Endothelial cell (in vitro differentiated cells): ENCODE results near the gene WFS1. TPM values are rescaled to one million over a fixed set of nuclear protein-coding genes. Genes with fewer than 3 reads are reported as not detected.

ENCODE experiments used
- DNase-seq: peaks from one replicate; pipeline ENCODE4 v3.0.0; 2021; ENCODE audit warnings: low spot score
- H3K27ac Mint-ChIP-seq: one replicate; pipeline ENCODE4 v1.8.0; 2021; ENCODE audit warnings: mixed read lengths, inconsistent platforms; ENCODE audit not compliant: unreplicated experiment
- H3K27me3 Mint-ChIP-seq: one replicate; pipeline ENCODE4 v1.8.0; 2021; ENCODE audit warnings: mild to moderate bottlenecking, moderate library complexity, mixed read lengths, inconsistent platforms; ENCODE audit not compliant: unreplicated experiment
- H3K36me3 Mint-ChIP-seq: one replicate; pipeline ENCODE4 v1.8.0; 2021; ENCODE audit warnings: mild to moderate bottlenecking, low read depth, mixed read lengths, inconsistent platforms; ENCODE audit not compliant: unreplicated experiment
- H3K4me1 Mint-ChIP-seq: one replicate; pipeline ENCODE4 v1.8.0; 2021; ENCODE audit warnings: mild to moderate bottlenecking, mixed read lengths, inconsistent platforms; ENCODE audit not compliant: unreplicated experiment
- H3K4me3 Mint-ChIP-seq: one replicate; pipeline ENCODE4 v1.8.0; 2021; ENCODE audit warnings: mild to moderate bottlenecking, mixed read lengths, inconsistent platforms; ENCODE audit not compliant: unreplicated experiment
- H3K9me3 Mint-ChIP-seq: one replicate; pipeline ENCODE4 v1.8.0; 2021; ENCODE audit warnings: mixed read lengths, inconsistent platforms; ENCODE audit not compliant: unreplicated experiment
- total RNA-seq: library from RNA; stranded (reverse); fragmentation: NEBNext Ultra II Directional; extraction: Animal tissue kit (Norgen Biotek cat#: 25700); gene quantifications from one replicate; pipeline ENCODE4 v1.2.1, GENCODE V29; 2021; ENCODE audit not compliant: unreplicated experiment
- TF ChIP-seq, protein P1 (sequence below): fragments of 200-600 bp; sonication (generic); IDR thresholded peaks from one replicate; pipeline ENCODE4 v1.5.0; 2021; ENCODE audit warnings: antibody characterized with exemption; ENCODE audit not compliant: unreplicated experiment

The WFS1 gene
- total RNA-seq, 1 donor from 2014 or later: 53.2 TPM

DNA sequence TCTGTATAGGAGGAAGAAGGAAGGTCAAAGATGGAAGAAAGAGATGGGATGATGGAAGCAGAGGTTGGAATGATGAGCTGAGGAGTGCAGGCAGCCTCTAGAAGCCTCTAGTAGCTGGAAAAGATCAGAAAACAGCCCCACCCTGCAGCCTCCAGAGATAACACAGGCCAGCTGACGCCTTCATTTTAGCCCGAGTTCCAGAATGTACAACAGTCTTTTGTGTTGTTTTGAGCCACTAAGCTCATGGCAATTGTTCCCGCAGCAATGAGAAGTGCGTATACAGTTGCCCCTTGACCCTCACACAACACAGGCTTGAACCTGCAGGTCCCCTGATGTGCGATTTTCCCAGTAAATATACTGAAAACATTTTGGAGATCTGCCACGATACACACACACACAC lies 72.0 kb downstream of the WFS1 start:
- TF ChIP-seq, protein P1, sequence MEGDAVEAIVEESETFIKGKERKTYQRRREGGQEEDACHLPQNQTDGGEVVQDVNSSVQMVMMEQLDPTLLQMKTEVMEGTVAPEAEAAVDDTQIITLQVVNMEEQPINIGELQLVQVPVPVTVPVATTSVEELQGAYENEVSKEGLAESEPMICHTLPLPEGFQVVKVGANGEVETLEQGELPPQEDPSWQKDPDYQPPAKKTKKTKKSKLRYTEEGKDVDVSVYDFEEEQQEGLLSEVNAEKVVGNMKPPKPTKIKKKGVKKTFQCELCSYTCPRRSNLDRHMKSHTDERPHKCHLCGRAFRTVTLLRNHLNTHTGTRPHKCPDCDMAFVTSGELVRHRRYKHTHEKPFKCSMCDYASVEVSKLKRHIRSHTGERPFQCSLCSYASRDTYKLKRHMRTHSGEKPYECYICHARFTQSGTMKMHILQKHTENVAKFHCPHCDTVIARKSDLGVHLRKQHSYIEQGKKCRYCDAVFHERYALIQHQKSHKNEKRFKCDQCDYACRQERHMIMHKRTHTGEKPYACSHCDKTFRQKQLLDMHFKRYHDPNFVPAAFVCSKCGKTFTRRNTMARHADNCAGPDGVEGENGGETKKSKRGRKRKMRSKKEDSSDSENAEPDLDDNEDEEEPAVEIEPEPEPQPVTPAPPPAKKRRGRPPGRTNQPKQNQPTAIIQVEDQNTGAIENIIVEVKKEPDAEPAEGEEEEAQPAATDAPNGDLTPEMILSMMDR: no peak
- Mint-ChIP-seq H3K27me3 (peaks cover 15% of the 10 kb centered on the region), H3K9me3 (no peaks in the 10 kb centered on the region), H3K27ac (no peak overlapping the region), H3K36me3 (peaks cover 3% of the 10 kb centered on the region), H3K4me1 (peaks cover 17% of the 10 kb centered on the region), H3K4me3 (no peak overlapping the region)
- no peak for DNase-seq

DNA sequence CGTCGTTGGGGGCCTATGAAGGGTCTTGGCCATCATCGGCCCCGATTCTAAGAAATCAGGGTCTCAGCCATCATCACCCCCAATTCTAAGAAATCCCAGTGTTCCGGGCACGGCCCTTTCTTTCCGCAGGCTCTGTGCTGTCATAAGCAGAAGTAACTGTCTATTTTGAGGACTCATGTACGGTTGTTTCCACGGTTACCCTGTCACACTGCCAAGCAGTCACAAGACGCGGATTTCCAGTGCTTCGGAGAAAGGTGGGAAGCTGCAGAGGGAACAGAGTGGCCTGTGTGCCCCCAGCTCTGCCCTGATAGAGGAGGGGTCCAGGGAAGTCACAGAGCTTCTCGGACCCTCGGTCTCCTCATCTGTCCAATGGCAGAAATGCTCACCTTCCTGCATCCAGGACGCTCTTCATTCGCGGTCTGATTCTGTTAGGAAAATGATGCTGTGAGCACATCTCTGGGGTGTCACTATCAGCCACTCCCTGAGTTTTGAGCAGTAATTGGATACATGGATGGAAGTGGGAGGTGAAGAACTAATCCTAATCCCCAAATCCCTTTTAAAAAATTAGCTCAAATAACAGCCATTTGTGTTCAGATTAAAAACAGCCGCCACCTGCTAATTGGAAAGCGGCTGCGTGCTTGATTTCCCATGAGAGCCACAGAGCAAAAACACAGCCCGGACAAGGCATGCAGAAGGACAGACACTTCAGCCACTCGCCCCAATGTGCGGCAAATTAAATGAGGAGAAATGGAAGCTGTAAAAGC lies 73.1 kb downstream of the WFS1 start:
- DNase-seq: no peak
- TF ChIP-seq, protein P1: no peak
- Mint-ChIP-seq H3K27ac (no peak overlapping the region), H3K9me3 (no peaks in the 10 kb centered on the region), H3K36me3 (peaks cover 3% of the 10 kb centered on the region), H3K4me3 (no peak overlapping the region), H3K27me3 (peaks cover 14% of the 10 kb centered on the region), H3K4me1 (peaks cover 10% of the 10 kb centered on the region)

DNA sequence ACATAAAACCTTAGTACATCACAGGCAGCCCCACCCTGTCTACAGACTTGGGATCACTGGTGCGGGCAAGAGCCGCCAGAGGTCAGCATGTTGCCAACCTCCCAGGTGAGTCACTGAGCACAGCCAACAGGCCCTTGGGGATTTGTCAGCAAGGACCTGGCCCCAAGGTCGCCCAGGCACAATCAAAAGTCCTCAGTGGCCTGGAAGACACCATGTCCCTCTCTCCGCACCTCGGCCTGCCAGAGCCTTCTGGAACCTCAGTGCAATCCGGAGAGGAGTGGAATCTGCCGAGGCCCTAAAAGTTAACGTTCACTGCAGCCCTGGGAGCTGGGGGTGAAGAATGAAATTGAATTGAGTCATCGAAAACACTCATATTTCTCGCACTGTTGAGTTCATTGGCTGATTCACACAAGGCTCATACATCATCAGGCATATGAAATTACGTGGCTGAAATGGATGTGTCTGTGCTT lies 74.3 kb downstream of the WFS1 start:
- Mint-ChIP-seq H3K36me3 (no peaks in the 10 kb centered on the region), H3K4me1 (no peaks in the 10 kb centered on the region), H3K27ac (no peak overlapping the region), H3K9me3 (no peaks in the 10 kb centered on the region), H3K4me3 (no peak overlapping the region), H3K27me3 (peaks cover 14% of the 10 kb centered on the region)
- no peak for DNase-seq
- TF ChIP-seq, protein P1: no peak

DNA sequence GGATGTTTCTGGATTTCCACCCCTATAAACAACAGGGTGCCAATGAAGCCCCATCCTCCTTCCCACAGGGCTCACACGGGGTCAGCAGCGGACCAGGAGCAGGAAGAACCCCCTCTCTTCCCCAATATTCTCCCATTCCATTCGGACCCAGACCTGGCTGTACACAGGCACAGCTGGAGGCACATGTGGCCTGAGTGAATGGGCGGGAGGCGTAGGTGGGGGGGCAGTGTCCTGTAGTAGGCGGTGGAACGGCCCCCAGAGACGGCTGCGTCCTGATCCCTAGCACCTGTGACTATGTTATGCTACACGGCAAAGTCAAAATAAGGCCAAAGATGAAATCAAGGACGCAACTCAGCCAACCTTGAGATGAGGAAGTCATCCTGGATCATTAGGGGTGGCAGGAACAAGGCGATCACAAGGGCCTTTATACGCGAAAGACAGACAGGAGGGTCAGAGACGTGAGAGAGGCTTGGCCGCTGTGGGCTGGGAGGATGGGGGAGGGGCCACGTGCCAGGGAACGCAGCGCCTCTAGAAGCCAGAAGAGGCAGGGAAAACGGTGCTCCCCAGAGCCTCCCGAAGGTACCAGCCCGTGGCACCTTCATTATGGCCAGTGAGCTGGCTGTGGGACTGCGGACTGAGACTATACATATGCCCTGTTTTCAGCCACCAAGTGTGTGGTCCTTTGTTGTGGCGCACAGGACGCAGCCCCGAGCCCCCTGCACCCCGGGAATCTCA lies 75.6 kb downstream of the WFS1 start:
- Mint-ChIP-seq H3K4me3 (no peak overlapping the region), H3K9me3 (no peaks in the 10 kb centered on the region), H3K27me3 (peaks cover 16% of the 10 kb centered on the region), H3K27ac (no peak overlapping the region), H3K36me3 (no peaks in the 10 kb centered on the region), H3K4me1 (no peaks in the 10 kb centered on the region)
- no peak for DNase-seq
- TF ChIP-seq, protein P1: no peak

DNA sequence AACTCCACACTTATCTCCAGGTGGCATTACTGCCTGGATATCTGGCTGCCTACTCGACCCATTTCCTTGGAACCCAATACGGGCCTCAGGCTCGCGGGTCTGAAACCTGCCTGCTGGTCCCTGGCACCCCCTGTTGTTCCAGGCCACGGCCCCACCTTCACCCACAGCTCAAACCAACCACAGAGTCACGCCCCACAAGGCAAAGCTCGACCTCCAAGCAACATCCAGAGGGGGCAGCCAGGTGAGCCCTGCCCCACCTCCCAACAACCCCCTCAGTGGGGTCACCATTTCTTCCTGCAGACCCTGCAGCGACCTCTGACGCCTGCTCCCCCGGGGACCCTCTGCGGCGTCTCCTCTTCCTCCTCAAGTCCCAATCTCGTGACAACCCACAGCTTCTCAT lies 76.2 kb downstream of the WFS1 start:
- H3K9me3 Mint-ChIP-seq: no peaks in the 10 kb centered on the region
- no peaks in the 10 kb centered on the region for H3K4me1 Mint-ChIP-seq
- TF ChIP-seq, protein P1: no peak
- H3K4me3 Mint-ChIP-seq: no peak overlapping the region
- DNase-seq: no peak
- H3K36me3 Mint-ChIP-seq: no peaks in the 10 kb centered on the region
- H3K27ac Mint-ChIP-seq: no peak overlapping the region
- H3K27me3 Mint-ChIP-seq: peaks cover 16% of the 10 kb centered on the region
